Measurements from ENCODE around the gene PDE1C.

Gene PDE1C

GRCh38 chr7:31882187-31882586 lies 188.0 kb downstream of the PDE1C start:
- TF ChIP-seq CTCF (IDR thresholded peaks at IDR 0.05; ENCODE audit: insufficient read depth, low read depth, low read length, missing control alignments): no peak
- H3K4me3 ChIP-seq (ENCODE audit: low read length): no peak overlapping the region
- peak; percentile 19 for DNase-seq (ENCODE audit: low read depth)

GRCh38 chr7:31878875-31879274 lies 191.3 kb downstream of the PDE1C start:
- no peak for TF ChIP-seq CTCF (IDR thresholded peaks at IDR 0.05; ENCODE audit: insufficient read depth, low read depth, low read length, missing control alignments)
- no peak for DNase-seq (ENCODE audit: low read depth)
- no peak overlapping the region for H3K4me3 ChIP-seq (ENCODE audit: low read length)

- H3K4me3 ChIP-seq (ENCODE audit: low read length): no peak overlapping the region
- DNase-seq (ENCODE audit: low read depth): peak; percentile 35
- TF ChIP-seq CTCF (IDR thresholded peaks at IDR 0.05; ENCODE audit: insufficient read depth, low read depth, low read length, missing control alignments): no peak
Observed at GRCh38 chr7:31875424-31875823, 194.8 kb downstream of the PDE1C start.

GRCh38 chr7:31874631-31875386 lies 195.4 kb downstream of the PDE1C start:
- no peak for DNase-seq (ENCODE audit: low read depth)
- H3K4me3 ChIP-seq (ENCODE audit: low read length): no peak overlapping the region
- TF ChIP-seq CTCF (IDR thresholded peaks at IDR 0.05; ENCODE audit: insufficient read depth, low read depth, low read length, missing control alignments): no peak

GRCh38 chr7:31873816-31874597 lies 196.2 kb downstream of the PDE1C start:
- TF ChIP-seq CTCF (IDR thresholded peaks at IDR 0.05; ENCODE audit: insufficient read depth, low read depth, low read length, missing control alignments): no peak
- DNase-seq (ENCODE audit: low read depth): no peak
- H3K4me3 ChIP-seq (ENCODE audit: low read length): no peak overlapping the region

GRCh38 chr7:31872545-31873370 lies 197.4 kb downstream of the PDE1C start:
- no peak for TF ChIP-seq CTCF (IDR thresholded peaks at IDR 0.05; ENCODE audit: insufficient read depth, low read depth, low read length, missing control alignments)
- no peak for DNase-seq (ENCODE audit: low read depth)
- no peak overlapping the region for H3K4me3 ChIP-seq (ENCODE audit: low read length)
